Stimulated activated CD4-positive, alpha-beta T cell treated with anti-CD3 and anti-CD28 coated beads, Interleukin-1b, Interleukin-23, amount 100 ng/mL, for 24 hours (primary cell): ENCODE measurements around the gene B4GALNT1.
"Not testable (repeated sequence)": the region's sequence is repeated elsewhere in the genome, so short reads cannot be mapped to it uniquely, and the experiment has no call there.

Source experiments
- DNase-seq, 4 experiments: peaks; one replicate each; pipeline ENCODE4 v3.0.0-alpha.2; 2020; ENCODE audit warnings: low read depth in 4 of 4, low spot score in 1 of 4

Gene B4GALNT1

GRCh38 chr12:57638096-57638495 lies 5.1 kb upstream of the B4GALNT1 start:
- DNase-seq, result no peak

- DNase-seq, result no peak
Observed at GRCh38 chr12:57637364-57637763, 4.4 kb upstream of the B4GALNT1 start.

GRCh38 chr12:57636731-57637130 lies 3.7 kb upstream of the B4GALNT1 start:
- not testable (repeated sequence) for DNase-seq

GRCh38 chr12:57632073-57632957 lies 686 bp downstream of the B4GALNT1 start:
- no peak for DNase-seq

- no peak for DNase-seq
Observed at GRCh38 chr12:57631566-57632072, 1.4 kb downstream of the B4GALNT1 start.

- DNase-seq, result no peak
Observed at GRCh38 chr12:57630891-57631433, 2.0 kb downstream of the B4GALNT1 start.

GRCh38 chr12:57629897-57630471 lies 3.0 kb downstream of the B4GALNT1 start:
- DNase-seq, result no peak

- no peak for DNase-seq
Observed at GRCh38 chr12:57628280-57629191, 4.5 kb downstream of the B4GALNT1 start.

GRCh38 chr12:57627501-57628279 lies 5.3 kb downstream of the B4GALNT1 start:
- no peak for DNase-seq

GRCh38 chr12:57626921-57627445 lies 6.0 kb downstream of the B4GALNT1 start:
- DNase-seq, result no peak

GRCh38 chr12:57626111-57626920 lies 6.7 kb downstream of the B4GALNT1 start:
- no peak for DNase-seq

- DNase-seq, result no peak
Observed at GRCh38 chr12:57625261-57626032, 7.6 kb downstream of the B4GALNT1 start.

- DNase-seq, result no peak
Observed at GRCh38 chr12:57624441-57625220, 8.4 kb downstream of the B4GALNT1 start.

GRCh38 chr12:57623811-57624390 lies 9.1 kb downstream of the B4GALNT1 start:
- DNase-seq, result no peak

GRCh38 chr12:57623385-57623784 lies 9.6 kb downstream of the B4GALNT1 start:
- DNase-seq, result no peak

GRCh38 chr12:57622293-57623245 lies 10.4 kb downstream of the B4GALNT1 start:
- DNase-seq, result no peak
